GM18909 (cell line): Measurements from ENCODE around the gene TLR3.
"Not testable (repeated sequence)": the region's sequence is repeated elsewhere in the genome, so short reads cannot be mapped to it uniquely, and the experiment has no call there.

Source experiments
- ATAC-seq: cut with Tn5 transposase; IDR thresholded peaks from one replicate; pipeline ENCODE4 v1.9.1; 2021; ENCODE audit warnings: mild to moderate bottlenecking; ENCODE audit not compliant: unreplicated experiment, poor library complexity

The TLR3 gene

GRCh38 chr4:186040316-186040715 lies 28.6 kb upstream of the TLR3 start:
- ATAC-seq, result no peak

GRCh38 chr4:186047501-186047900 lies 21.5 kb upstream of the TLR3 start:
- not testable (repeated sequence) for ATAC-seq

- ATAC-seq, result not testable (repeated sequence)
These were observed 18.8 kb upstream of the TLR3 start for GRCh38 chr4:186050135-186050534.

- no peak for ATAC-seq
These were observed 17.9 kb upstream of the TLR3 start for GRCh38 chr4:186051096-186051495.

GRCh38 chr4:186058253-186058979 lies 10.5 kb upstream of the TLR3 start:
- peak; percentile 100 for ATAC-seq

GRCh38 chr4:186058980-186059316 lies 10.0 kb upstream of the TLR3 start:
- no peak for ATAC-seq

GRCh38 chr4:186061921-186062320 lies 7.0 kb upstream of the TLR3 start:
- ATAC-seq, result no peak

GRCh38 chr4:186067757-186068385 lies 1.1 kb upstream of the TLR3 start:
- peak; percentile 93 for ATAC-seq

- ATAC-seq, result no peak
These were observed 773 bp downstream of the TLR3 start for GRCh38 chr4:186069729-186070128.

GRCh38 chr4:186072516-186072915 lies 3.6 kb downstream of the TLR3 start:
- no peak for ATAC-seq

- ATAC-seq, result no peak
These were observed 5.2 kb downstream of the TLR3 start for GRCh38 chr4:186074189-186074588.

GRCh38 chr4:186078981-186079638 lies 10.2 kb downstream of the TLR3 start:
- no peak for ATAC-seq

GRCh38 chr4:186079694-186080093 lies 10.7 kb downstream of the TLR3 start:
- ATAC-seq, result no peak

- no peak for ATAC-seq
These were observed 12.3 kb downstream of the TLR3 start for GRCh38 chr4:186081202-186081807.

- no peak for ATAC-seq
These were observed 13.3 kb downstream of the TLR3 start for GRCh38 chr4:186082221-186082620.

- no peak for ATAC-seq
These were observed 19.6 kb downstream of the TLR3 start for GRCh38 chr4:186088523-186088922.

- ATAC-seq, result no peak
These were observed 23.3 kb downstream of the TLR3 start for GRCh38 chr4:186092296-186092695.

- ATAC-seq, result no peak
These were observed 26.4 kb downstream of the TLR3 start for GRCh38 chr4:186095406-186095805.

- no peak for ATAC-seq
These were observed 27.8 kb downstream of the TLR3 start for GRCh38 chr4:186096681-186097165.

GRCh38 chr4:186097386-186097785 lies 28.4 kb downstream of the TLR3 start:
- no peak for ATAC-seq

GRCh38 chr4:186102931-186103330 lies 34.0 kb downstream of the TLR3 start:
- ATAC-seq, result no peak
